Measurements from ENCODE around the gene OR2J3.
A peak's percentile ranks its signal among the peaks of the same experiment; 100 is the strongest.
"Not testable (repeated sequence)": the region's sequence is repeated elsewhere in the genome, so short reads cannot be mapped to it uniquely, and the experiment has no call there.

The OR2J3 gene

GRCh38 chr6:29092957-29093356, 14.9 kb upstream of the OR2J3 start:
- H3K4me1 ChIP-seq, result no peaks in the 10 kb centered on the region
- H3K4me3 ChIP-seq (ENCODE audit: low read depth, low read length), result no peak overlapping the region
- no peaks in the 10 kb centered on the region for H3K9me3 ChIP-seq
- no peak for TF ChIP-seq CTCF (IDR thresholded peaks at IDR 0.05; ENCODE audit: low read depth, low read length)
- H3K27me3 ChIP-seq, result no peaks in the 10 kb centered on the region
- DNase-seq, result no peak
- H3K36me3 ChIP-seq, result no peaks in the 10 kb centered on the region

- Histone ChIP-seq H3K27me3 (no peaks in the 10 kb centered on the region), H3K4me1 (no peaks in the 10 kb centered on the region), H3K4me3 (ENCODE audit: low read depth, low read length) (no peak overlapping the region), H3K36me3 (no peaks in the 10 kb centered on the region), H3K9me3 (no peaks in the 10 kb centered on the region)
- no peak for TF ChIP-seq CTCF (IDR thresholded peaks at IDR 0.05; ENCODE audit: low read depth, low read length)
- no peak for DNase-seq
These were observed 10.1 kb upstream of the OR2J3 start for GRCh38 chr6:29097803-29098202.

- TF ChIP-seq CTCF (IDR thresholded peaks at IDR 0.05; ENCODE audit: low read depth, low read length), result no peak
- Histone ChIP-seq H3K4me3 (ENCODE audit: low read depth, low read length) (no peak within 1 kb of the TSS), H3K27me3 (no peaks in the 10 kb centered on the region), H3K36me3 (no peaks in the 10 kb centered on the region), H3K4me1 (no peaks in the 10 kb centered on the region), H3K9me3 (no peaks in the 10 kb centered on the region)
- no peak for DNase-seq
These were observed 8.7 kb upstream of the OR2J3 start, which contains the start of gene OR2J1 for GRCh38 chr6:29099190-29099589. Gene OR2J1, plus strand, starts transcription at chr6:29099490. Its CDS starts 1,453 bp downstream, at chr6:29100943.

GRCh38 chr6:29112135-29112534, 4.3 kb downstream of the OR2J3 start:
- H3K4me1 ChIP-seq, result no peaks in the 10 kb centered on the region
- no peak overlapping the region for H3K4me3 ChIP-seq (ENCODE audit: low read depth, low read length)
- H3K27me3 ChIP-seq, result no peaks in the 10 kb centered on the region
- H3K36me3 ChIP-seq, result no peaks in the 10 kb centered on the region
- peak; percentile 10; the same call in 1 of the 2 replicates for TF ChIP-seq CTCF (IDR thresholded peaks at IDR 0.05; ENCODE audit: low read depth, low read length)
- no peaks in the 10 kb centered on the region for H3K9me3 ChIP-seq
- DNase-seq, result no peak

- not testable (repeated sequence) for DNase-seq; H3K27me3 ChIP-seq; H3K4me3 ChIP-seq (ENCODE audit: low read depth, low read length); H3K4me1 ChIP-seq; H3K9me3 ChIP-seq; H3K36me3 ChIP-seq
These were observed 7.1 kb downstream of the OR2J3 start for GRCh38 chr6:29114964-29115363.

- Histone ChIP-seq H3K36me3 (no peaks in the 10 kb centered on the region), H3K4me1 (no peaks in the 10 kb centered on the region), H3K27me3 (peaks cover 10% of the 10 kb centered on the region; the same call in 1 of the 2 replicates), H3K4me3 (ENCODE audit: low read depth, low read length) (no peak overlapping the region), H3K9me3 (no peaks in the 10 kb centered on the region)
- DNase-seq, result no peak
- no peak for TF ChIP-seq CTCF (IDR thresholded peaks at IDR 0.05; ENCODE audit: low read depth, low read length)
These were observed 21.6 kb downstream of the OR2J3 start for GRCh38 chr6:29129326-29130012.

Data from BE2C (cell line).